BLaER1 (cell line): ENCODE measurements around the gene USP31.

Experiments used
- H3K27ac ChIP-seq: shearing (Covaris generic); formaldehyde crosslinking; 2 replicates; pipeline ENCODE4 v1.8.1; 2022
- H3K27me3 ChIP-seq: shearing (Covaris generic); formaldehyde crosslinking; 2 replicates; pipeline ENCODE4 v1.8.1; 2022
- H3K36me3 ChIP-seq: shearing (Covaris generic); formaldehyde crosslinking; 2 replicates; pipeline ENCODE4 v1.8.1; 2022
- H3K4me1 ChIP-seq: shearing (Covaris generic); formaldehyde crosslinking; 2 replicates; pipeline ENCODE4 v1.8.1; 2022
- H3K4me2 ChIP-seq: shearing (Covaris generic); formaldehyde crosslinking; 2 replicates; pipeline ENCODE4 v1.8.1; 2022
- H3K4me3 ChIP-seq: shearing (Covaris generic); formaldehyde crosslinking; 2 replicates; pipeline ENCODE4 v1.8.1; 2022
- H3K9ac ChIP-seq: shearing (Covaris generic); formaldehyde crosslinking; 2 replicates; pipeline ENCODE4 v1.8.1; 2022
- H3K9me3 ChIP-seq: shearing (Covaris generic); formaldehyde crosslinking; 2 replicates; pipeline ENCODE4 v1.8.1; 2022
- H4K20me1 ChIP-seq: shearing (Covaris generic); formaldehyde crosslinking; 2 replicates; pipeline ENCODE4 v1.8.1; 2022
- Cebpa-rat ChIP-seq: shearing (Covaris generic); IDR thresholded peaks from 2 replicates; pipeline ENCODE4 v1.8.1; 2022

Gene USP31

GRCh38 chr16:23128056-23128455, 21.2 kb downstream of the USP31 start:
- Histone ChIP-seq H3K36me3 (no peaks in the 10 kb centered on the region), H3K4me3 (no peak overlapping the region)

GRCh38 chr16:23125277-23125676, 24.0 kb downstream of the USP31 start:
- Histone ChIP-seq H3K27ac (no peak overlapping the region), H3K4me3 (no peak overlapping the region), H3K36me3 (no peaks in the 10 kb centered on the region), H4K20me1 (peaks cover 24% of the 10 kb centered on the region), H3K9me3 (peaks cover 10% of the 10 kb centered on the region; the same call in 1 of the 2 replicates), H3K9ac (no peak overlapping the region), H3K4me1 (peaks cover 24% of the 10 kb centered on the region), H3K4me2 (peak overlapping the region; percentile 10; the same call in 1 of the 2 replicates), H3K27me3 (no peaks in the 10 kb centered on the region)
- TF ChIP-seq Cebpa-rat, result no peak

More at GRCh38 chr16:23128056-23128455, 21.2 kb downstream of the USP31 start:
- H3K4me2 ChIP-seq, result no peak overlapping the region
- no peak overlapping the region for H3K9ac ChIP-seq
- H3K27me3 ChIP-seq, result no peaks in the 10 kb centered on the region
- no peak for TF ChIP-seq Cebpa-rat
- H3K9me3 ChIP-seq, result peaks cover 7% of the 10 kb centered on the region; the same call in 1 of the 2 replicates
- H3K4me1 ChIP-seq, result peaks cover 45% of the 10 kb centered on the region
- no peak overlapping the region for H3K27ac ChIP-seq
- H4K20me1 ChIP-seq, result peaks cover 10% of the 10 kb centered on the region; the same call in 1 of the 2 replicates

- H3K27ac ChIP-seq, result no peak overlapping the region
- H3K9ac ChIP-seq, result no peak overlapping the region
- H4K20me1 ChIP-seq, result peaks cover 33% of the 10 kb centered on the region
- no peak overlapping the region for H3K4me3 ChIP-seq
- H3K9me3 ChIP-seq, result peaks cover 10% of the 10 kb centered on the region; the same call in 1 of the 2 replicates
- H3K4me2 ChIP-seq, result no peak overlapping the region
- H3K36me3 ChIP-seq, result no peaks in the 10 kb centered on the region
- TF ChIP-seq Cebpa-rat, result no peak
- no peaks in the 10 kb centered on the region for H3K27me3 ChIP-seq
- H3K4me1 ChIP-seq, result peaks cover 19% of the 10 kb centered on the region
These were observed 24.9 kb downstream of the USP31 start for GRCh38 chr16:23124315-23124714.

GRCh38 chr16:23122144-23122543, 27.1 kb downstream of the USP31 start:
- Histone ChIP-seq H3K36me3 (0 out of 2 replicates have a peak, but pooled peaks cover 1% of the 10 kb centered on the region), H4K20me1 (peaks cover 55% of the 10 kb centered on the region), H3K27ac (no peak overlapping the region), H3K9ac (no peak overlapping the region), H3K27me3 (no peaks in the 10 kb centered on the region), H3K4me2 (no peak overlapping the region), H3K4me1 (peaks cover 19% of the 10 kb centered on the region), H3K4me3 (no peak overlapping the region), H3K9me3 (peaks cover 10% of the 10 kb centered on the region; the same call in 1 of the 2 replicates)
- TF ChIP-seq Cebpa-rat, result no peak

DNA sequence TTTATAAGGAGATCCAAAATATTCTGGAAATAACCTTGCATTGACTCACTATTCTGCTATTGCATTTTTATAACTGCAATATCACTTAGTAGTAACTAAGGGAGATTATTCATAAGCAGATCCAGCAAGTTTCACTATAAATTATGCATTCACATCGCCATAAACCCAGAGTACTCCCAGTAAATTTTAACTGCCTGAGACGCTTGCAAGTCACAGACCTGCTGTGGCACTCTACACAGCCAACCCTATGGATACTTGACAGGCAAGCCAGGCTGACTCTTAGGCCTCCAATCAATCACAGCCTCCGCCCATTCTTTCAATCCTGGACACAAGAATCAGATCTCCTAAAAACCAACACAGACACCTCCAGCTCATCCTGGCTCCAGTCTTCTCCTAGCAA, 28.2 kb downstream of the USP31 start:
- no peaks in the 10 kb centered on the region for H3K27me3 ChIP-seq
- no peak overlapping the region for H3K27ac ChIP-seq
- no peak overlapping the region for H3K9ac ChIP-seq
- H3K9me3 ChIP-seq, result peaks cover 10% of the 10 kb centered on the region; the same call in 1 of the 2 replicates
- peaks cover 66% of the 10 kb centered on the region for H4K20me1 ChIP-seq
- peaks cover 19% of the 10 kb centered on the region for H3K4me1 ChIP-seq
- TF ChIP-seq Cebpa-rat, result no peak
- H3K4me2 ChIP-seq, result no peak overlapping the region
- H3K36me3 ChIP-seq, result 0 out of 2 replicates have a peak, but pooled peaks cover 4% of the 10 kb centered on the region
- H3K4me3 ChIP-seq, result no peak overlapping the region

GRCh38 chr16:23120562-23120961, 28.7 kb downstream of the USP31 start:
- no peaks in the 10 kb centered on the region for H3K27me3 ChIP-seq
- H4K20me1 ChIP-seq, result peaks cover 69% of the 10 kb centered on the region
- H3K27ac ChIP-seq, result no peak overlapping the region
- H3K9ac ChIP-seq, result no peak overlapping the region
- H3K4me2 ChIP-seq, result 0 out of 2 replicates have a peak overlapping the region, but pooled peaks have one; percentile 9
- peaks cover 10% of the 10 kb centered on the region; the same call in 1 of the 2 replicates for H3K9me3 ChIP-seq
- 0 out of 2 replicates have a peak, but pooled peaks cover 4% of the 10 kb centered on the region for H3K36me3 ChIP-seq
- no peak for TF ChIP-seq Cebpa-rat
- H3K4me1 ChIP-seq, result peaks cover 15% of the 10 kb centered on the region
- H3K4me3 ChIP-seq, result no peak overlapping the region

DNA sequence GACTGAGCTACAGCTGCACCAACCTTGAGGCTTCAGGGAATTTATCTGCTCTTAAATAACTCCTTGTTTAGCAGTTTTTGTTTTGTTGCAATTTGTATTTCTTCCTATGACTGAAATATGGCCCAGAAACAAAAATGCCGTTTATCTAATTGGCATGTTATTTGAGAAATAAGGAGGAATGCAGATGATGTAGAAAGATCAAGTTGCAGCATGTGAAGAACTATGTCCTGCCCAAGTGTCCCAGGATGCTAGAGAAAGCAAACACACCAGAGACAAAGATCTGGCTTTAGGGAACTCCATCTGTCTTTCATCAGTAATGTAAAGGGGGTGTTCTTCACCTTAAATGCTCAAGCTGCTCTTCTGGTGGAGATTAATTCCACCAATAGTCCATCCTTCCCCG, 29.7 kb downstream of the USP31 start:
- no peak for TF ChIP-seq Cebpa-rat
- H4K20me1 ChIP-seq, result peaks cover 68% of the 10 kb centered on the region
- no peak overlapping the region for H3K27ac ChIP-seq
- no peaks in the 10 kb centered on the region for H3K27me3 ChIP-seq
- H3K4me1 ChIP-seq, result peaks cover 8% of the 10 kb centered on the region
- H3K4me2 ChIP-seq, result no peak overlapping the region
- peaks cover 10% of the 10 kb centered on the region; the same call in 1 of the 2 replicates for H3K9me3 ChIP-seq
- no peak overlapping the region for H3K9ac ChIP-seq
- no peak overlapping the region for H3K4me3 ChIP-seq
- 0 out of 2 replicates have a peak, but pooled peaks cover 4% of the 10 kb centered on the region for H3K36me3 ChIP-seq

DNA sequence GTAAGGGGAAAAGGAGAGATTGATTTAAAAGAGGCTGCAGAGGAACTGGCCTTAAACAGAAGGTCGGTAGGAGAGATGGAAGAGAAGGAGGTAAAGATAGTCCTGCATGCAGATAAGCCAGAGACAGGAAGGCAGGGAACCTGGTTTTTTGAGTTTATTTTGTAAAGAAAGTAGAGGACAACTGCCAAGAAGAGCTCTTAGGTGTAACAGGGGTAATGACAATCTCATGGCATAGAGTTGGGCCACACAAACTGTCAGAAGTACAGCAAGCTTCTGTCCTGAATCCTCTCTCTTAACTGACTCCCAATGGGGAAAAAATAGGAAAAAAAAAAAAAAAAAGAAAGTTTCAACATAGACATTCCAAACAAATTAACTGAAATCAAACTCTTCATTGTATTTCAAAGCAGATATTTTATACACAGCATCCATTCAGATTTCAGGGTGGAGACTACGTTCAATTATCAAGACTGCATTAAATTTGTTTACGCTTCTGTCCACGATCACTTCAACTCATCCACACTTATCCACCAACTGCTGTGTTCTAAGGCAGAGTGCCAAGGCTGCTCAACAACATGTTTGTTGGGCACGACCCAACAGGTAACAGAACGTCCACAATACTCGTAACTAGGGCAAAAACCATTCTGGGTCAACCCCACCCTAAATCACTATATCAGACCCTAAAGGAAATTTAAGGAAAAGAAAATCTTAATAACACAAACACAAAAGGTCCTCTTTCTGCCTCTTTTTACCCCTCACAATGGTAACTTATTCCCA, 34.9 kb downstream of the USP31 start:
- no peaks in the 10 kb centered on the region for H3K9me3 ChIP-seq
- 0 out of 2 replicates have a peak, but pooled peaks cover 4% of the 10 kb centered on the region for H3K36me3 ChIP-seq
- no peak for TF ChIP-seq Cebpa-rat
- H3K4me1 ChIP-seq, result no peaks in the 10 kb centered on the region
- peaks cover 65% of the 10 kb centered on the region for H4K20me1 ChIP-seq
- no peak overlapping the region for H3K4me2 ChIP-seq
- H3K27ac ChIP-seq, result no peak overlapping the region
- no peak overlapping the region for H3K4me3 ChIP-seq
- no peaks in the 10 kb centered on the region for H3K27me3 ChIP-seq
- no peak overlapping the region for H3K9ac ChIP-seq

- TF ChIP-seq Cebpa-rat, result no peak
- H4K20me1 ChIP-seq, result peaks cover 60% of the 10 kb centered on the region
These were observed 36.1 kb downstream of the USP31 start for GRCh38 chr16:23113185-23113584.

GRCh38 chr16:23110257-23110899, 38.9 kb downstream of the USP31 start:
- Histone ChIP-seq H3K4me2 (no peak overlapping the region), H3K27ac (no peak overlapping the region), H3K4me3 (no peak overlapping the region), H3K4me1 (no peaks in the 10 kb centered on the region), H3K9ac (no peak overlapping the region), H3K9me3 (no peaks in the 10 kb centered on the region), H3K36me3 (peaks cover 26% of the 10 kb centered on the region), H3K27me3 (no peaks in the 10 kb centered on the region), H4K20me1 (peaks cover 38% of the 10 kb centered on the region)
- no peak for TF ChIP-seq Cebpa-rat

More at GRCh38 chr16:23113185-23113584, 36.1 kb downstream of the USP31 start:
- Histone ChIP-seq H3K27me3 (no peaks in the 10 kb centered on the region), H3K4me3 (no peak overlapping the region), H3K36me3 (0 out of 2 replicates have a peak, but pooled peaks cover 4% of the 10 kb centered on the region), H3K4me2 (no peak overlapping the region), H3K27ac (no peak overlapping the region), H3K9ac (no peak overlapping the region), H3K9me3 (no peaks in the 10 kb centered on the region), H3K4me1 (no peaks in the 10 kb centered on the region)
